NCI-H2171 (cell line): ENCODE measurements around the gene TPST1.
"Not testable (repeated sequence)": the region's sequence is repeated elsewhere in the genome, so short reads cannot be mapped to it uniquely, and the experiment has no call there.

Experiments used
- DNase-seq: peaks from one replicate; lab custom pipeline; 2025; lab: John Stamatoyannopoulos, UW

The TPST1 gene

GRCh38 chr7:66204822-66205740 lies at the start of gene TPST1:
TPST1 (plus strand) TSS chr7:66205334; CDS start chr7:66240426, 35,092 bp downstream.
- peak; percentile 88 for DNase-seq

DNA sequence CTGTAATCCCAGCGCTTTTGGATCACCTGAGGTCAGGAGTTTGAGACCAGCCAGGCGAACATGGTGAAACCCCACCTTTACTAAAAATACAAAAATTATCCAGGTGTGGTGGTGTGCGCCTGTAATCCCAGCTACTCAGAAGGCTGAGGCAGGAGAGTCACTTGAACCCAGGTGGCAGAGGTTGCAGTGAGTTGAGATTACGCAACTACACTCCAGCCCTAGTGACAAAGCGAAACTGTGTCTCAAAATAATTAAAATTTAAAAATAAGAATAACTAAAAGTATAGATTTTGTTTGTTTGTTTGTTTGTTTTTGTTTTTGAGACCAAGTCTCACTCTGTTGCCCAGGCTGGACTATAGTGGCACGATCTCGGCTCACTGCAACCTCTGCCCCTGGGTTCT lies 49.1 kb upstream of the TPST1 start:
- DNase-seq = not testable (repeated sequence)

DNA sequence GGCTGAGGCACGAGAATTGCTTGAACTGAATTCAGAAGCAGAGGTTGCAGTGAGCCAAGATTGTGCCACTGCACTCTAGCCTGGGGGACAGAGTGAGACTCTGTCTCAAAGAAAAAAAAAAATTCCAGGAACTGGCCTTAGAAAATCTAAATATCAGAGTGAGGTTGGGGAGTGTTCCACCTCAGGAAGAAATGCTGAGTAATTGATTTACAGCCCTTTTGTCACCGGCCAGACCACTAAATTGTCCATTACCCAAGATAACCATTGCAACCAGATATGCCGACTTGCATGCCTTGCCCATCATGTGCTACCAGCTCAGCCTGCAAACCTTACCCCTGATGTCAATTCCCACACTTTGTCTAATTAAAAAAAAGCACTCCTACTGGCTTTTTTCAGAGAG lies 48.1 kb upstream of the TPST1 start:
- no peak for DNase-seq

DNA sequence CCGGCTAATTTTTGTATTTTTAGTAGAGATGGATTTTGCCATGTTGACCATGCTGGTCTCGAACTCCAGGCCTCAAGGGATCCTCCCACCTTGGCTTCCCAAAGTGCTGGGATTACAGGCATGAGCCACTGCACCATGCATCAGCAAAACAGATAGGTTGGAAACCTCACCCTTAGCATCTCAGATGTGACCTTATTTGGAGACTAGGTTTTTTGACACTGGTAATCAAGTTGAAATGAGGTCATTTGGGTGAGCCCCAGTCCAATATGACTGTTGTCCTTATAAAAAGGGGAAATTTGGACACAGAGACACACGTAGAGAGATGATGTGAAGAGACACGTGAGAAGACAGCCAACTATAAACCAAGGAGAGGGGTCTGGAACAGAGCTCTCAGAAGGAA lies 42.5 kb upstream of the TPST1 start:
- DNase-seq = no peak

- DNase-seq = no peak
Measured at GRCh38 chr7:66163186-66163610, 41.9 kb upstream of the TPST1 start.

DNA sequence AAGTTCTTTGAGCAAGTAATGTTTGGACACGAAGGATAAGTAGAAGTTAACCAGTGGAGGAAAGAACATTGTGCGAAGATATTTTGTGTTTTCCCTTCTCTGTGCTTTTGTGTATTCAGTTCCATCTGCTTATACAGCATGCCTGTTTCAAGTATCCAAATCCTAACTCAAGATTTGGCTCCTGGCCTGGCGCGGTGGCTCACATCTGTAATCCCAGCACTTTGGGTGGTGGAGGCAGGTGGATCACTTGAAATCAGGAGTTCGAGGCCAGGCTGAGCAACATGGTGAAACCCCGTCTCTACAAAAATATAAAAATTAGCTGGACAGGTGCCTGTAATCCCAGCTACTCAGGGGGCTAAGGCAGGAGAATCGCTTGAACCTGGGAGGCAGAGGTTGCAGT lies 40.8 kb upstream of the TPST1 start:
- DNase-seq = no peak

DNA sequence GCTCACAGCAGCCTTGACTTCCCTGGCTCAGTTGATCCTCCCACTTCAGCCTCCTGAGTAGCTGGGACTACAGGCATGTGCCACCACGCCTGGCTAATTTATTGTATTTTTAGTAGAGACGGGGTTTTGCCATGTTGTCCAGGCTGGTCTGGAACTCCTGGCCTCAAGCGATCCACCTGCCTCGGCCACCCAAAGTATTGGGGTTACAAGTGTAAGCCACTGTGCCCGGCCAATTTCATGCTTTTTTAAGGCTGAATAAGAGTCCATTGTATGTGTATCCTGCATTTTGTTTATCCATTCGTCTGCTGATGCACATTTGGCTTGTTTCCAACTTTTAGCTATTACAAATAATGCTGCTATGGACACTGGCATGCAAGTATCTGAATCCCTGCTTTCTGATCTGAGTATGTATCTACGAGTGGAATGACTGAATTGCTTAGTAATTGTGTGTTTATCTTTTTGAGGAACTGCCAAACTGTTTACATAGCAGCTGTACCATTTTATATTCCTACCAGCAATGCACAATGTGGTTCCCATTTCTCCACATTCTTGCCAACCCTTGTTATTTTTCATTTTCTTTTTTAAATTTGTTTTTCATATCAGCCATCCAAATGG lies 37.3 kb upstream of the TPST1 start:
- DNase-seq = no peak

- no peak for DNase-seq
Measured at GRCh38 chr7:66169616-66170015, 35.5 kb upstream of the TPST1 start.

GRCh38 chr7:66170309-66171231 lies 34.6 kb upstream of the TPST1 start:
- no peak for DNase-seq

GRCh38 chr7:66172536-66173401 lies 32.4 kb upstream of the TPST1 start:
- DNase-seq = peak; percentile 60

DNA sequence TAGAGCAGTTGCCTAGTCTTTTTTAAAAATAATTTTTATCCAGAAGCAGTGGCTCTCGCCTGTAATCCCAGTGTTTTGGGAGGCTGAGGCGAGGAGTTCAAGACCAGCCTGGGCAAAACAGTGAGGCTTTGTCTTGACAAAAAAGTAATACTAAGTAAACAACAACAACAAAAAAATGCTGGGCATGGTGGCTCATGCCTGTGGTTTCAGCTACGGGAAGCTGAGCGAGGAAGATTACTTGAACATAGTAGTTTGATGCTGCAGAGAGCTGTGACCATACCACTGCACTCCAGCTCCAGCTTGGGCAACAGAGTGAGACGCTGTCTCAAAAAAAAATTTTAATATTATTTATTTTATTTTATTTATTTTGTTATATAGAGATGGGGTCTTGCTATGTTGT lies 31.3 kb upstream of the TPST1 start:
- DNase-seq = no peak

GRCh38 chr7:66175006-66175405 lies 30.1 kb upstream of the TPST1 start:
- not testable (repeated sequence) for DNase-seq

DNA sequence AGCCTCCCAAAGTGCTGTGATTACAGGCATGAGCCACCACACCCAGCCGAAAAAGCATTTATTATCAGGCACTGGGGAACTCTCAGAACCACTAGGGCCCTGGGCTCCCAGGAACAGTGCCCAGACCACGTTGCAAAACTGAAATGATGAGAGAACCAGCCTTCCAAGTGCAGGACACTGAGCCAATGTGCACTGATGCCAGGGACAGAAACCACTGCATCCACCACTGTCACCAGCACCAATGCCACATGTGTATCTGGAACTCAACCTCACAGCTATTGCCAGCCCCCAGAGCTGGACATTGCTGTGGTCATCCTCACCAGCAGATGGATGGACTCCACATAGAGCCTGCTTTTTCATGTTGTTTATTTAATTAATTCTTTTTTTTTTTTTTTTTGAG lies 28.2 kb upstream of the TPST1 start:
- DNase-seq = no peak

DNA sequence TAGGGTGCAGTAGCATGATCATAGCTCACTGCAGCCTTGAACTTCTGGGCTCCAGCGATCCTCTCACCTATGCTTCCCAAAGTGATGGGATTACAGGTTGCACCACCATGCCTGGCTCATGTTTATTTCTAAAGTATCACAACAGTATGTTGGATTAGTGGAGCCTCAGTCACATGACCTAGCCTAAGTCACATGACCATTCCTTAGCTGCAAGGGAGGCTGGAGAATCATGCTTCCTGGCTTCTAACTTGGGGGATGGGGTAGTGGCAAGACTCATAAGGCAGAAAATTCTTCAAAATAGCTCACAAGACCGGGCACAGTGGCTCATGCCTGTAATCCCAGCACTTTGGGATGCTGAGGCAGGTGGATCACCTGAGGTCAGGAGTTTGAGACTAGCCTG lies 26.9 kb upstream of the TPST1 start:
- DNase-seq = no peak

GRCh38 chr7:66181329-66181728 lies 23.8 kb upstream of the TPST1 start:
- DNase-seq = no peak

DNA sequence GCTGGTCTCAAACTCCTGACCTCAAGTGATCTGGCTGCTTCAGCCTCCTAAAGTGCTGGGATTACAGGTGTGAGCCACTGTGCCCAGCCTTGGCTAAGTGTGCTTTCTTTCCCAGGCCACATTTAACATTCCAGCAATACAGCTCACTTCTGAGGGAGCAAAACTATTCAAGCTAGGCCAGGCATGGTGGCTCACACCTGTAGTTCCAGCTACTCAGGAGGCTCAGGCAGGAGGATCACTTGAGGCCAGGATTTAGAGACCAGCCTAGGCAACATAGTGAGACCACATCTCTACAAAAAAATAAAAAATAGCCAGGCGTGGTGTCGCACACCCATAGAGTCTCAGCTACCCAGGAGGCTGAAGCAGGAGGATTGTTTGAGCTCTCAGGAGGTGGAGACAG lies 23.3 kb upstream of the TPST1 start:
- no peak for DNase-seq

- no peak for DNase-seq
Measured at GRCh38 chr7:66182920-66183319, 22.2 kb upstream of the TPST1 start.

DNA sequence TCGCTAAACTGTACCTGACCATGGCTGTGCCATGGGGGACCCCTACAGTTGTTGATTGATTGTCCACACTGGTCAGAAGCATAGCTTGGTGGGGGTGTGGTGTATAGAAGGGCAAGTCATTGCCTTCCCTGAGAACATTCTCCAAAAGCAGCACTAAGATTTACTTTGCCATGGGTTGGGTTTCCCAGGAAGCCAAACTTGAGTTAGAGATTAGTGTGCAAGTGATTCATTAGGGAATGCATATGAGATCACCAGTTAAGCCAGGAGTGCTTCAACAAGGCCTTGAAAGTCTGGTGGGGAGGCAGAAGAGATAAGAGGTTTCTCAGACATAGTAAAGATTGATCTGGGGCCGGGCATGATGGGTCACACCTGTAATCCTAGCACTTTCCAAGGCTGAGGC lies 21.4 kb upstream of the TPST1 start:
- no peak for DNase-seq

DNA sequence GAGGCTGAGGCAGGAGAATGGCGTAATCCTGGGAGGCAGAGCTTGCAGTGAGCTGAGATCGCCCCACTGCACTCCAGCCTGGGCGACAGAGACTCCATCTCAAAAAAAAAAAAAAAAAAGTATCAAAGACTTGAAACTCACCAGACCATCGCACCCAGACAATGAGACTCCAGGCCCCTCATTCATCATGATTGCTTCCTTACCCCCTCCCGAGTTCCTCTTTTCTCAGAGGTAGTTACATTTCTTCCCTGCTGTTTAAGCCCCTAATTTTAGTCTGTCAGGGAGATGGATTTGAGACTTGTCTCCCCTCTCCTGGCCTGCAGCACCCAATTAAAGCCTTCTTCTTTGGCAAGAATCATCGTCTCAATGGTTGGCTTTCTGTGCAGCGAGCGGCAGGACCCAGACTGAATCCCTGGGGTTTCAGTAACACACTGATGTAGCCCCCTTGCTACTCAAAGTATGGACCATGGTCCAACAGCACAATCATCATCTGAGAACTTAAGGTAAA lies 19.4 kb upstream of the TPST1 start:
- DNase-seq = no peak

DNA sequence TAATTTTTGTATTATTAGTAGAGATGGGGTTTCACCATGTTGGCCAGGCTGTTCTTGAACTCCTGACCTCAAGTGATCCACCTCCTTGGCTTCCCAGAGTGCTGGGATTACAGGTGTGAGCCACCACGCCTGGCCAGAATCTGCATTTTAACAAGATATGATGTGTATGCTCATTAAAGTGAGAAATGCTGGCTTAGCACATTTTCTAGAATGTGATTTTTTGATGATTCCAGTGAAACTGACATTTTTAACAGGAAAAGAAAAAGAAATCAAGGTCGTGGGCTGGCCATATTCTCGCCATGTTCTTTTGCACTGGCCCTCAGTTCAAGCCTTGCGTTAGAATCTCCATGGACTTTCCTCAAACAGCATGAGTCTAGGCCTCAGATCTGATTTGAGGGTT lies 18.1 kb upstream of the TPST1 start:
- DNase-seq = no peak

GRCh38 chr7:66187905-66188304 lies 17.2 kb upstream of the TPST1 start:
- DNase-seq = no peak
